A673 (cell line): ENCODE measurements around the gene PYGB. TPM values are rescaled to one million over a fixed set of nuclear protein-coding genes. Genes with fewer than 3 reads are reported as not detected.

Experiments used
- BruUV-seq: library from RNA; stranded (reverse); fragments of 400-500 nt; replicated peaks from 2 replicates; lab custom pipeline; 2021; lab: Mats Ljungman, UMichigan
- CTCF ChIA-PET: fragments of 300-600 bp; sonication (Branson Sonifier 250); formaldehyde crosslinking; loops from one replicate; lab custom pipeline; 2022; ENCODE audit warnings: antibody characterized with exemption; lab: Charles Lee
- POLR2A ChIA-PET: fragments of 300-600 bp; sonication (Branson Sonifier 250); formaldehyde crosslinking; loops from one replicate; lab custom pipeline; 2022; ENCODE audit warnings: antibody characterized with exemption; ENCODE audit not compliant: low non-redundant PET; lab: Charles Lee
- DNase-seq: peaks from one replicate; pipeline ENCODE4 v3.0.0-alpha.2; 2015; ENCODE audit warnings: low spot score
- H3K27ac ChIP-seq: fragments of 200-600 bp; sonication (generic); 2 replicates; pipeline ENCODE4 v1.5.1; 2016; ENCODE audit warnings: mixed run types, low read depth, mild to moderate bottlenecking, mixed read lengths, antibody characterized with exemption, low read length; ENCODE audit not compliant: poor library complexity, severe bottlenecking
- H3K27me3 ChIP-seq: fragments of 200-600 bp; sonication (generic); replicated peaks from 2 replicates; pipeline ENCODE4 v1.6.1; 2017; ENCODE audit warnings: mixed run types, low read depth, mild to moderate bottlenecking, mixed read lengths, antibody characterized with exemption, low read length; ENCODE audit not compliant: insufficient read depth, poor library complexity
- H3K36me3 ChIP-seq: fragments of 200-600 bp; sonication (generic); 2 replicates; pipeline ENCODE4 v1.6.1; 2016; ENCODE audit warnings: mixed run types, mild to moderate bottlenecking, mixed read lengths, antibody characterized with exemption, low read length; ENCODE audit not compliant: insufficient read depth, poor library complexity, severe bottlenecking
- H3K4me1 ChIP-seq: fragments of 200-600 bp; sonication (generic); 2 replicates; pipeline ENCODE4 v1.6.1; 2017; ENCODE audit warnings: mixed run types, mild to moderate bottlenecking, mixed read lengths, antibody characterized with exemption, low read length; ENCODE audit not compliant: insufficient read depth, poor library complexity, severe bottlenecking
- H3K4me3 ChIP-seq: fragments of 200-600 bp; sonication (generic); 2 replicates; pipeline ENCODE4 v1.5.1; 2016; ENCODE audit warnings: low read depth, mixed run types, mild to moderate bottlenecking, mixed read lengths, low read length; ENCODE audit not compliant: poor library complexity, severe bottlenecking
- H3K9me3 ChIP-seq: fragments of 200-600 bp; sonication (generic); 2 replicates; pipeline ENCODE4 v1.6.1; 2016; ENCODE audit warnings: mixed run types, low read depth, mild to moderate bottlenecking, mixed read lengths, antibody characterized with exemption, low read length; ENCODE audit not compliant: poor library complexity, severe bottlenecking
- CTCF ChIP-seq: fragments of 300-800, 200-600 bp; sonication (generic); conservative IDR thresholded peaks from 2 replicates; pipeline ENCODE4 v1.5.1; 2017; ENCODE audit warnings: low read depth, mild to moderate bottlenecking, antibody characterized with exemption, low read length, moderate library complexity, mixed read lengths
- EZH2 ChIP-seq: fragments of 200-600 bp; sonication (generic); IDR thresholded peaks from 2 replicates; pipeline ENCODE4 v1.6.1; 2017; ENCODE audit warnings: borderline replicate concordance, low read depth, mild to moderate bottlenecking, mixed read lengths, antibody characterized with exemption, low read length; ENCODE audit not compliant: poor library complexity, severe bottlenecking
- intact Hi-C: fragments of 100-400 bp; cut with micrococcal nuclease; formaldehyde crosslinking; loops from one replicate; pipeline ENCODE4 v1.10.0; 2022; ENCODE audit not compliant: unreplicated experiment
- total RNA-seq: library from RNA; stranded (reverse); gene quantifications from 2 replicates; pipeline ENCODE4 v1.2.3, GENCODE V29; 2021

PYGB gene
- total RNA-seq, 1 experiment from 2014 or later, result 52.3 TPM

DNA sequence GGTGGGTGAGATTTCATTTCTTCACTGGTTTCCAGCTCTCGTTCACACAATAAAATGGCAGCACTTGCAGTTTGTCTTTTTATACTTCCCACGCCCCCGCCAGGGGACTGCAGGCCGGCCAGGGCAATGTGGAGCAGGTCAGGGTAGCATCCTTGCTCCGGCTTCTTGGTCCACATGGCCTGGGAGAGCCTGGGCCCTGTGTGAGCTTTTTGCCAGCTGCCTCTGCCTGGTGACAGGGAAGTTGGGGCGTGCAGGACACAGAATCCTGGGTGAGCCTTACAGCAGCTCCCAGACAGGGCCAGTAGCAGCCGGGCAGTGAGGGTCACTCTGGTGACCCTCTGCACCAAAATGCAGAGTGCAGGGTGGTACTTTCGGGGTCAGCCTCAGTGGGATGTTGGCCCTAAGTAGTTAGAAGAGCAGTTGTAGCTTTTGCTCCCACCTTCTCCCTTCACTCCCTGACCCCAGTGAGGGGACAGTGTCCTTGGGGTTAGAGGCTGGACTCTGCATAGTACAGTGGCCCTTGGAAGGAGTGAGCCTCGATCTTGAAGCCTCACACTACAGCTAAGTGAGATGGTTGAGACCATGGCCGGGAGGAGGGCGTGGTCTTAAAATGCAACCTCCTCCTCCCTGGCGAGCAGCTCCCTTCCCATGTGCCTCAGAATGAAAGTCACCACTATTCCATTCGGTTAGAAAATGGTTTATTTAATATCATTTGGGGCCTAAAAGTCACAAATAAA is 23.8 kb downstream of the PYGB start:
- no peak for DNase-seq
- Histone ChIP-seq H3K36me3 (peaks cover 12% of the 10 kb centered on the region), H3K9me3 (no peaks in the 10 kb centered on the region), H3K27ac (no peak overlapping the region), H3K4me1 (no peaks in the 10 kb centered on the region), H3K27me3 (no peaks in the 10 kb centered on the region), H3K4me3 (no peak overlapping the region)
- intact Hi-C loops, result no loop called here
- ChIA-PET CTCF (no interaction called here), POLR2A (no interaction called here)
- no peak for TF ChIP-seq EZH2
- no peak for TF ChIP-seq CTCF
- BruUV-seq, result no TSS peak

DNA sequence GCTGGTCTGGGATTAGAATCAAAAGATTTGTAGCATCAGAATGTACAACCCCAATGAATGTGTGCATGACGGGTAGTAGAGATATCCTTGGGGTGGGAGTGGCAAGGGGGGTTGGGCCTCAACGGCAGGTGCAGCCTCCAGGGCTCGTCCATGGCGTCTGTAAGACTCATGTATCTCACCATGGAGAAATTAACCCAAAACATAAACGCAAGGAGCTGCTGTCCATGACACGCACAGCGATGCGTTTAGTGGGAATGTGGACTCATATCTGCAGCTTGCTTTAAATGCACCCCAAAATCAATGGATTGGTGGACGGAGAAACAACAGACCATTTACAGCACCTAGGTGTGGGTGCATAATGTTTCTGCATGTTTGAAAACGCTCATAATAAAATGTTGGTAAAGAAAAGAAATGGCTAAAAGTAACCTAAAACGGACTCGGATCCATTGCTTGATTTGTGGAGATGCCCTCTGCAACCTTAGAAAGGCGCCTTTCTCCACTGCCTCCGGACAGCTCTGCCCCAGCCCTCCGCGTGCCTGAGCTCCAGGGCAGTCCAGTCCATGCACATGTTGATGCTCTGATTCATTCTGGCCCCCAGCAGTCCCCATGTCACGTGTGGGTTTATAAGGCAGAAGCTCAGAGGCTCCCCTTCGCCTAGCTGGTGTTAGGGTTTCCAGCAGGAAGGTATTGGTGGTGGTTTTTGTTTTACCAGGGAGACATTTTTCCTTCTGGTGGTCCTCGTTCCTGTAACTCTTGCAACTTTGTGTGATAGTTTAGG is 24.5 kb downstream of the PYGB start:
- Histone ChIP-seq H3K9me3 (no peaks in the 10 kb centered on the region), H3K36me3 (peaks cover 12% of the 10 kb centered on the region), H3K4me1 (no peaks in the 10 kb centered on the region), H3K27ac (no peak overlapping the region), H3K4me3 (no peak overlapping the region), H3K27me3 (no peaks in the 10 kb centered on the region)
- ChIA-PET CTCF (no interaction called here), POLR2A (no interaction called here)
- no peak for DNase-seq
- intact Hi-C loops, result no loop called here
- no TSS peak for BruUV-seq
- TF ChIP-seq CTCF (no peak), EZH2 (no peak)

DNA sequence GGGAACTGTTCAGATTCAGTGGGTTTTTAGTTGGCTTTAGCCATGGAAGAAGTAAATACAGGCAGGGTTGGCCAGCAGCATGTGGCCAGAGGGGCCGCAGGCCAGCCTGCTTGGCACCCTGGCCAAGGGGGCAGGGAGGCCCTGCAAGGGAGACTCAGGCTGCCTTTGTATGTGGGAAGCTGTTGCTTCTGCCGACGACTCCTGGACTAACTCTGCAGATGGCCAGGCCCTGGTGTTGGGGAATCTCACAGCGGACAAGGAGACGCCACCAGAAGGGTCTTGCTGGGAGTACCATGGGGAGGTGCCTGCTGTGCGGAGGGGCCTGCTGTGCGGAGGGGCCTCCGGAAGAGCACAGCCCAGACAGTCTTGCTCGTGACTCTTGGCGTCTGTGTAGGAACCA is 25.2 kb downstream of the PYGB start:
- H3K4me3 ChIP-seq, result no peak overlapping the region
- ChIA-PET POLR2A (no interaction called here), CTCF (no interaction called here)
- no peaks in the 10 kb centered on the region for H3K4me1 ChIP-seq
- TF ChIP-seq CTCF (no peak), EZH2 (no peak)
- H3K27ac ChIP-seq, result peak overlapping the region; percentile 20
- no peaks in the 10 kb centered on the region for H3K9me3 ChIP-seq
- H3K27me3 ChIP-seq, result no peaks in the 10 kb centered on the region
- H3K36me3 ChIP-seq, result peaks cover 12% of the 10 kb centered on the region
- intact Hi-C loops, result no loop called here
- BruUV-seq, result no TSS peak
- DNase-seq, result no peak
